WERI-Rb-1 (cell line): ENCODE measurements around the gene LIG4.

Experiments used
- DNase-seq: peaks from one replicate; pipeline ENCODE4 v3.0.0-alpha.2; 2020
- H3K27ac ChIP-seq: fragments of 250-450 bp; sonication (Bioruptor Pico); 2 replicates; pipeline ENCODE4 v1.5.1; 2020; ENCODE audit warnings: mild to moderate bottlenecking, moderate library complexity
- H3K27me3 ChIP-seq: fragments of 250-450 bp; sonication (Bioruptor Pico); 2 replicates; pipeline ENCODE4 v1.5.1; 2021; ENCODE audit warnings: mild to moderate bottlenecking, low read depth, moderate library complexity; ENCODE audit not compliant: insufficient read depth, severe bottlenecking
- H3K36me3 ChIP-seq: fragments of 250-450 bp; sonication (Bioruptor Pico); 2 replicates; pipeline ENCODE4 v1.5.1; 2020; ENCODE audit warnings: mild to moderate bottlenecking, moderate library complexity
- H3K4me3 ChIP-seq: 2 replicates; pipeline ENCODE4 v1.5.1; 2011; ENCODE audit warnings: low read depth, mild to moderate bottlenecking, control low read depth, low read length
- H3K9me3 ChIP-seq: fragments of 250-450 bp; sonication (Bioruptor Pico); 2 replicates; pipeline ENCODE4 v1.5.1; 2021; ENCODE audit warnings: mild to moderate bottlenecking, moderate library complexity; ENCODE audit not compliant: severe bottlenecking
- TF ChIP-seq, protein P1 (sequence below): IDR thresholded peaks from 2 replicates; pipeline ENCODE4 v1.5.1; 2011; ENCODE audit warnings: low read depth, mild to moderate bottlenecking, control low read depth, inconsistent platforms, low read length

The LIG4 gene

DNA sequence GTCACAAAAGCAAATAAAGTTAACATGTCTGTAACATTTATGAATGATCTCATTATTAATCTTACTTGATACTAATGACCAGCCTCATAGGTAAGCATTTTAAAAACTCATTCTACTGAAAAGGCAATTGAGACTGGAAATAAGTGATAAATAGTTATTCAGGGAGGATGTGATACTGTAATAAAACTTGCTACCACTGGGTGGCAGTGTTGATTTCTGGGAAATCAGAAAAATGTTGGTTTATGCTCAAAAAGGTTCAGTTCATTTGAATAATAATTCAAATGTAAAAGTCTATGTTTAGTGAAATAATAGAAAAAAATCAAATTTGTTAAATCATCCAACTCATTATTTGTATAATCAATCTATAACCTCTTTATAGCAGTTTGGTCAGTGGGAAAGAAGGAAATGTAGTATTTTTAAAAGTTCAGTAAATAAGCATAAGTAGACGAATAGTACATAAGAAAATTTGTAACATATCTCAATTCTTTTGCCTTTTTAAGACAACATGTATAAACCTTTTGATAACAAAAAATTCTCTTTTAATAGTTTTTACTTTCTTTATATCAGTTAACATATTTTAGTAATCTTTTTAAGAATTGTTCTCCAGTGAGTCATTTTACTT is 12.4 kb upstream of the LIG4 start:
- no peak for DNase-seq
- no peak overlapping the region for H3K27ac ChIP-seq
- H3K27me3 ChIP-seq: no peaks in the 10 kb centered on the region
- no peak overlapping the region for H3K4me3 ChIP-seq
- H3K9me3 ChIP-seq: no peaks in the 10 kb centered on the region
- TF ChIP-seq, protein P1, sequence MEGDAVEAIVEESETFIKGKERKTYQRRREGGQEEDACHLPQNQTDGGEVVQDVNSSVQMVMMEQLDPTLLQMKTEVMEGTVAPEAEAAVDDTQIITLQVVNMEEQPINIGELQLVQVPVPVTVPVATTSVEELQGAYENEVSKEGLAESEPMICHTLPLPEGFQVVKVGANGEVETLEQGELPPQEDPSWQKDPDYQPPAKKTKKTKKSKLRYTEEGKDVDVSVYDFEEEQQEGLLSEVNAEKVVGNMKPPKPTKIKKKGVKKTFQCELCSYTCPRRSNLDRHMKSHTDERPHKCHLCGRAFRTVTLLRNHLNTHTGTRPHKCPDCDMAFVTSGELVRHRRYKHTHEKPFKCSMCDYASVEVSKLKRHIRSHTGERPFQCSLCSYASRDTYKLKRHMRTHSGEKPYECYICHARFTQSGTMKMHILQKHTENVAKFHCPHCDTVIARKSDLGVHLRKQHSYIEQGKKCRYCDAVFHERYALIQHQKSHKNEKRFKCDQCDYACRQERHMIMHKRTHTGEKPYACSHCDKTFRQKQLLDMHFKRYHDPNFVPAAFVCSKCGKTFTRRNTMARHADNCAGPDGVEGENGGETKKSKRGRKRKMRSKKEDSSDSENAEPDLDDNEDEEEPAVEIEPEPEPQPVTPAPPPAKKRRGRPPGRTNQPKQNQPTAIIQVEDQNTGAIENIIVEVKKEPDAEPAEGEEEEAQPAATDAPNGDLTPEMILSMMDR: peak; percentile 50
- H3K36me3 ChIP-seq: peaks cover 8% of the 10 kb centered on the region; the same call in 1 of the 2 replicates

DNA sequence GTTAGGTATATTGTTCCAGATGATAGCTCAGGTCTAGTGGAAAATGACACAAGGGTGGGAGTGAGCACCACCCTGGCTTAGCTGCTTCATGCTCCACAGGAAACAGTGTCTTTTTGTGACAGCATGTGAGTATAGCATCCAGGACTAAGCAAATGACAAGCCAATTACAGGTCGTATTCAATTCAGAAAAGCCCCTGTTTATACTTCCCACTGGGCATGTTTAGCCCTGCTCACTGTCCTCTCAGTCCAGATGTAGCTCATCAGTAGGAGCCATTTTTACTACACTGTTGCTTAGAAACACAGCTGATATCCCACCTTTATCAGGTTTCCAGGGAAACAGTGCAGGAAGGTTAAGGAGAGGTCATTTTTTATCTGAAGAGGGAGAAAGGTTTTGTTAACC is 10.8 kb upstream of the LIG4 start:
- DNase-seq: no peak
- no peaks in the 10 kb centered on the region for H3K9me3 ChIP-seq
- H3K27ac ChIP-seq: no peak overlapping the region
- H3K36me3 ChIP-seq: peaks cover 8% of the 10 kb centered on the region; the same call in 1 of the 2 replicates
- TF ChIP-seq, protein P1: no peak
- no peak overlapping the region for H3K4me3 ChIP-seq
- no peaks in the 10 kb centered on the region for H3K27me3 ChIP-seq

DNA sequence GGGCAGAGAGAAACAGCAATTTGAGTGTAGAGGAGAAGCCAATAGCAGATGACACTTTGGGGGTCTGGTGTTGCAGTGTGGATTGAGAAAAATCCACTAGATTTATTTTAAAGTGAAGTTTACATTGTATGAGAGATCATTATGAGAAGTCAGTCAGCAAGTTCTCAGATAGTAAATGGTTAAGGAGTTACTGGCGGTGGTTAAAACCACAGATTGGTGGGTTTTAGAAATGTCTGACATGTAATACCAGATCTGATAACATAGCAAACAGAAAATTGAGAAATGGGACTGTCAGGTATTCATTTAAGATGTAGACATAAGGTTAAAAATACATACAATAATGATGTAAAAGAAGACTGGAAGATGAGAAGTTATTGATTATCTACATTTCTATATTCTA is 10.1 kb upstream of the LIG4 start:
- DNase-seq: no peak
- H3K27me3 ChIP-seq: no peaks in the 10 kb centered on the region
- no peak overlapping the region for H3K4me3 ChIP-seq
- H3K9me3 ChIP-seq: no peaks in the 10 kb centered on the region
- TF ChIP-seq, protein P1: no peak
- H3K27ac ChIP-seq: no peak overlapping the region
- peaks cover 11% of the 10 kb centered on the region for H3K36me3 ChIP-seq

DNA sequence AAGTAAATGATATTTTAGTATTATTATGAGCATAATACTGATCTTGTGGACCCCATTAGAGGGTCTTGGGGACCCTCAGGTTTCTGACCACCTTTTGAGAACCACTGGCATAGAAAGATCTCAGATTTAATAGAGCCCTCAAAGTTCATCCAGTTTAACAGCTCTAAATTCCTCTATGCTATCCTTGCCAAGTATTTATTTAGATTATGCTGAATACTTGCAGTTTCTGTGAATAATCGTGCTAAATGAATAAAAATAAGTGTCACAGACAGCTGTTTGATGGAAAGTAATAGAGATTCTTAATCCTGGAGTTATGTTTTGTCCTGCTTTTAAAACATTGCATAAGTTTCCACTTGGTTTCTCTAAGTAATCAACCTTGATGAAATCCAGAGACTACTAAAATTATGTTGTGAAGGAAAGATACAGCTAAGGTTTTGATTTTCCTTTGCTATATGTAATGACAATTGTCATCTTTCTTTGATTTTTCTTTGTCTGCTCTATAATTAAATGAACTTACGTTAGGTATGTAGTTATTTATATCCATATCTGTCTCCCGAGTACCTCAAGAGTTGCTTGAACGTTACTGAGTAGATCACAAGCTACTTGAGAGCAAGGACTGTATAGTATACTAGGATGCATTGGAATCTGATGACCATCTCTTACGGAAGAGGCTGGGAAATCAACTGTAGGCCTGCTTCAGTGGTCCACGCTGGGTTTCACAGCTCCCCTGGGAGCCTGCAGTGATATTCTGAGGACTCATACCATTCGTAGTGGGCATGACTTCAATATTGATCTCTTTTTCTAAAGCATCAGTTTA is 8.6 kb upstream of the LIG4 start:
- peaks cover 3% of the 10 kb centered on the region for H3K36me3 ChIP-seq
- DNase-seq: no peak
- H3K9me3 ChIP-seq: no peaks in the 10 kb centered on the region
- no peak overlapping the region for H3K27ac ChIP-seq
- TF ChIP-seq, protein P1: no peak
- no peak overlapping the region for H3K4me3 ChIP-seq
- no peaks in the 10 kb centered on the region for H3K27me3 ChIP-seq

DNA sequence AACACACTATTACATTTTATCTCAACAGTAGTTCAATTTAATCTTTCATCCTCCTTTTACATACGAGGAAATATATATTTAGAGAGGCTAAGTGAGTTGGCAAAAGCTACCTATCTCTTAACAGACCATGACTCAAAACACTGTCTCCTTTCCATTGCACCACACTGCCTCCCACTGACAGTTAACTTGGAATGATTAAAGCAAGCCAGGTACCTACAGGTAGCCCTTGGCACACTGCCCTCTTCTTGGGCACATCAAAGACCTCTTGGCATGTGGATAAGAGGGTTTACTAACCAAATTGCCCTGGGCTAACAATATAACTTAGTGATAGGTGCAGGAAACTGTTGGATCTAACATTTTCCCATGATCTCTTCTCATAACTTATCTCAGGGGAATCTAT is 4.7 kb upstream of the LIG4 start:
- no peak overlapping the region for H3K4me3 ChIP-seq
- H3K9me3 ChIP-seq: no peaks in the 10 kb centered on the region
- peaks cover 7% of the 10 kb centered on the region for H3K36me3 ChIP-seq
- H3K27ac ChIP-seq: no peak overlapping the region
- H3K27me3 ChIP-seq: no peaks in the 10 kb centered on the region
- peak; percentile 24 for DNase-seq
- TF ChIP-seq, protein P1: peak; percentile 34
